ENCODE results near the gene BORCS6.
A peak's percentile ranks its signal among the peaks of the same experiment; 100 is the strongest.

Gene BORCS6

DNA sequence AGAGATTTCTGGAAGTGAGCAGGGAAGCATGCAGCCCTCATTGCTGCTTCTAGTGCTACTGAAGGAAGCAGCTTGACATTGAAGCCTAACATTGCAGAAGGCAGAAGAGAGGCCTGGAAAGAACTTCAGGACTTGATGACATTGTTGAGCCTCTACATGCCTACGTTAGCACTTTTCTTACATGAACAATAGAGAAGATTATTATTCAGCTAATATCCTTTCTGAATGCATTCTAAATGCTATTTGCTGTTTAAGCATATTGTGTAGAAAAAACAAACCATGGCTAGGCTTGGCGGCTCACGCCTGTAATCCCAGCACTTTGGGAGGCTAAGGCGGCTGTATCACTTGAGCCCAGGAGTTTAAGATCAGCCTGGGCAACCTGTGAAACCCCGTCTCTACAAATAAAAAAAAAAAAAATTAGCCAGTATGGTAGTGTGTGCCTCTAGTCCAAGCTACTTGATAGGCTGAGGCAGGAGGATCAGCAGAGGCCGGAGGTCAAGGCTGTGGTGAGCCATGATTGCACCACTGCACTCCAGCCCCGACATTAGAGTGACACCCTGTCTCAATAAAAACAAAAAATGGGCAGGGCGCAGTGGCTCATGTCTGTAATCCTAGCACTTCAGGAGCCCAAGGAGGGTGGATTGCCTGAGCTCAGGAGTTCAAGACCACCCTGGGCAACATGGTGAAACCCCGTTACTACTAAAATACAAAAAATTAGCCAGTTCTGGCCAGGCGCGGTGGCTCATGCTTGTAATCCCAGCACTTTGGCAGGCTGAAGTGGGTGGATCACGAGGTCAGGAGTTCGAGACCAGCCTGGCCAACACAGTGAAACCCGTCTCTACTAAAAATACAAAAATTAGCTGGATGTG is 22.6 kb upstream of the BORCS6 start:
- no peak for FAIRE-seq
- no peak for DNase-seq (ENCODE audit: low spot score)

DNA sequence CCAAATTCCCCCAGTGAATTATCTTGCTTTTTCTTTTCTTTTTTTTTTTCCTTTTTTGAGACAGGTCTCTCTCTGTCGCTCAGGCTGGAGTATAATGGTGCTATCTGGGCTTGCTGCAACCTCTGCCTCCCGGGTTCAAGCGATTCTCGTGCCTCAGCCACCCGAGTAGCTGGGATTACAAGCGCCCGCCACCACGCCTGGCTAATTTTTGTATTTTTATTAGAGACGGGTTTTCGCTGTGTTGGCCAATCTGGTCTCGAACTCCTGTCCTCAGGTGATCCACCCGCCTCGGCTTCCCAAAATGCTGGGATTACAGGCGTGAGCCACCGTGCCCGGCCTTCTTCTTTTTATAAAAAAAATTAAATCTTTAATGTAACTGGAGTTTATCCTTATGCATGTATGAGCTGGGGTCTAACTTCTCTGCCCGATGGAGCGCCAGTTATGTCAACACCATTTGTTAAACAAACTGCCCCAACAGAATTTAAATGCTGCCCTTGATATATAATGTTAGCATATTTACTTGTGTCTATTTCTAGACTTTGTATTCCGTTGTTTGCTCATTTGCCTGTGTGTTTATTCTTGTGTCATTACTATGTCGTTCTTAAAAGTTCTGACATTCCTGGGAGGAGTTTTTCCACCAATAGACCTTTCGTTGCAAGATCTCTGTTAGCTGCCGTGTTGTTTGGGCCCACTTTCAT is 20.9 kb upstream of the BORCS6 start:
- FAIRE-seq, result no peak
- DNase-seq (ENCODE audit: low spot score), result no peak

DNA sequence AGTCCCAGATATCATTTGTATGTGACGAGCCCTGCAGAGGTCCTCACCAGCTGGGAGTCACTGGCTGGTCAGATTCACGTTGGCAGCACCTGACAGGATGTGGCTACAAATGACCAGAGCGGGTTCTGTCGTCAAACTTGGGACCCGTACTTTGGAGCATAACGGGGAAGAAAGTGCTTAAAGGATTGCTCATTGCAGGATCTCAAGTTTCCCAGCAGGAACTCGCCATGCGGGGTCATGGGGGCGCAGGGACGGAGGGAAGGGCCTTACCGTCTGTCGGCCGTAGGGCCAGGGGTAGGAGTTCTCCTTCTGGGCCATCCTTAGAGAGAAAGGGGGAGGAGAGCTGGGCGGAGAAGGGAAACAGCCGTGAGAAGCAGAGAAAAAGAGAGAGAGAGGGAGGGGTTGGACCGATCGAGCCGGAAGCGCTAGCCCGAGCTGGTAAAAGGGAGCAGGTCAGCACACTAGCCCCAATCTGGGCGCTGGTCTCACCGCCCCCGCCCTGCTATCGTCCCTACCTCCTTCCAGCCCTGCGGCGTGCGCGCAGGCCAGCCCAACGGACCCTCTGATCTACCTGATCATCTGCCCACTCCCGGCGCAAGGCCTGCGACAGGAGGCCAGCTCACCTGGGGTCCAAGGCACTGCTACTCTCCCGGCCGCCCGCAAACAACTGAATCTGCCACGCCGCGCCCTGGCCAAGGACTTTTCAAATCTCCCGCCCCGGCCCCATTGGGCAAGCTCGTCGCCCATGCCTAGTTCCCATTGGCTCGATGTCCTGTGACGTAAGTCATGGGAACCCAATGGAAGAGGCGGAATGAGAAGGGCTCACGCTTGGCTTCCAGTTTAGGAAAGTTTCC is 20.2 kb upstream of the BORCS6 start, which contains the start of gene AURKB:
AURKB (minus strand) TSS at position 669 of the 854 bp plus-strand sequence; CDS start at position 318, 351 bp downstream.
- peak; percentile 86 for DNase-seq (ENCODE audit: low spot score)
- peak; percentile 87 for FAIRE-seq

DNA sequence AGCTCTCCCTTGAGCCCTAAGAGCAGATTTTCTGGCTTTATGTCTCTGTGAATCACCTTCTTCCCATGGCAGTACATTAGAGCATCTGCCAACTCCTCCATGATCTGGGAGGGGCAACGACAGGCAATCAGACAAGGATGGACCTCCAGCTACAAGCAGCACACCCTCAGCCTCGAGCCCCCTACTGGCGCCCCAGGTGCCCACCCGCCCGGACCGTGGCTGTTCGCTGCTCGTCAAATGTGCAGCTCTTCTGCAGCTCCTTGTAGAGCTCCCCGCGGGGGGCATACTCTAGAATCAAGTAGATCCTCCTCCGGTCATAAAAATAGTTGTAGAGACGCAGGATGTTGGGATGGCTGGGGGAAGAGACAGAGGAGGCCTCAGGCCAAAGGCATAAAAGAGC is 16.6 kb upstream of the BORCS6 start:
- no peak for FAIRE-seq
- DNase-seq (ENCODE audit: low spot score), result no peak

DNA sequence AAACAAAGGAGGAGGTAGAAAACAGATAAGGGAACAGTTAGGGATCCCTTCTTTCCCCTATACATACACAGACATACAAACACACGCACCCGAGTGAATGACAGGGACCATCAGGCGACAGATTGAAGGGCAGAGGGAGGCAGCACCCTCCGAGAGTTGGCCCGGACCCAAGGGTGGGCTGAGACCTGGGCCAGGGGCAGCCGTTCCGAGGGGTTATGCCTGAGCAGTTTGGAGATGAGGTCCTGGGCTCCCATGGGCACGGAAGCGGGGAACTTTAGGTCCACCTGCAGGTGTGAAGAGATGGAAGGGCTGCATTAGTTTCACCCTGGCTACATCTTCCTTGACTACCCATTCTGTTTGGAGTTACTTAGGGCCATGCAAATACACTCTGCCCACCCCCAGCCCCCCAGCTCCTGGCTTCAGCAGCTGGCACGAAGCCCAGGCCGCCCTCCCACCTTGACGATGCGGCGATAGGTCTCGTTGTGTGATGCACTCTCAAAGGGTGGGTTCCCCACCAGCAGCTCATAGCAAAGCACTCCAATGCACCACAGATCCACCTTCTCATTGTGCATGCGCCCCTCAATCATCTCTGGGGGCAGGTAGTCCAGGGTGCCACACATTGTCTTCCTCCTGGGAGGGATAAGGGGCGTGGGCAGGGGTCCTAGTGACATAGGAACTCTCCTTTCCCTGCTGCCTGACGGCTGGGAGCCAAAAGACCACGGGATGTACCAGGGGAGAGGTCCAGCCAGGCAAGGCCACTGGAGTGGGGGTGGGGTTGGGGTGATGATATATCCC is 15.0 kb upstream of the BORCS6 start:
- FAIRE-seq, result no peak
- DNase-seq (ENCODE audit: low spot score), result no peak

DNA sequence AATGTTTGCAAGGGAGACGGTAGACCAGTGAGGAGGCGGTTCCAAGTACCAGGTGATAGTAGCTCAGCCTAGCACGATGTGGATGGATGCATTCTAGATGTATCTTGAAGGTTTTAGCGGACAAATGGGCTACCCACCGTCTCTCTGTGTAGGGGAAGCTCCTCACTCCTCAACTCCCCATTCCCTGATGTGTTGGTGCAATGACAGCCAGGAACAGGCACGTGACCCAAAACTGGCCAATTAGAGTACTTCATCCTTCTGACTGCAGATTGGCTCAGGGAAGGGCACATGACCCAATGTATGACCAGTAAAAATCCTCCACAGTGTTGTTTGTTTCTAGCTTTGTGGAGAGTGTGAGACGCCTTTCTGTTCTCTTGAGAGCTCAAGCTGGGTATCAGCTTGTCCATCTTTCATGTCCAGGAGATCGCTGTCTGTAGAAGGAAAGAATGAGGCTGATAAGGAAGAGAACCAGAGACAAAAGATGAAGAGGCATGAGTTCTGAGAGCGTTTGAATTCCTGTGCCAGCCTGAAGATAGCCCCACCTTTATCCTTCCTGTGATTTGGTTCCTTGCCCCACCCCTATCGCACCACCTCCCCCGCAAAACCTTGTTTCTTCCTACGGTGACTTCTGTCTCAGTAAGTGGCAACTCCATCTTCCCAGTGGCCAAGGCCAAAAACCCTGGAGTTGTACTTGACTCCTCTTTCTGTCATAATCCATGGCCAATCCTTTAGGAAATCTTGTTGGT is 2.3 kb upstream of the BORCS6 start:
- no peak for FAIRE-seq
- DNase-seq (ENCODE audit: low spot score), result peak; percentile 64

DNA sequence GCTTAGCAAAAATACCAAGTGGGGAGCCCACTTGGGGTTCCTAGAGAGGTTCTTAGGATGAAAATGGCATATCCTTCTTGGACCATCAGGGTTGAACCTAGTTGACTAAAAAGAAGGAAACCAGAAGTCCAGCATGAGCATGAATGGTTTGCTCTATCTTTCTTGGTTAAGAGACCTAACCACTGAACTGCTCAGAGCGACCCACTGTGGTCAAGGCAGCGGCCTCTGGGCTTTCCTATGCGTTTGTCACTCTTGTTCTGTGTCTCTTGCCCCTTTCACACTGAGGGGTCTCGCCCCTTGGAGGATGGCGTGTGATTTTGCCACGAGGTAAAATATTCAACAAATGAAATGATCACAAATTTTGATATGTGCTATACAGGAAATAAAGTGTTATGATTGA is 526 bp upstream of the BORCS6 start:
- no peak for FAIRE-seq

DNA sequence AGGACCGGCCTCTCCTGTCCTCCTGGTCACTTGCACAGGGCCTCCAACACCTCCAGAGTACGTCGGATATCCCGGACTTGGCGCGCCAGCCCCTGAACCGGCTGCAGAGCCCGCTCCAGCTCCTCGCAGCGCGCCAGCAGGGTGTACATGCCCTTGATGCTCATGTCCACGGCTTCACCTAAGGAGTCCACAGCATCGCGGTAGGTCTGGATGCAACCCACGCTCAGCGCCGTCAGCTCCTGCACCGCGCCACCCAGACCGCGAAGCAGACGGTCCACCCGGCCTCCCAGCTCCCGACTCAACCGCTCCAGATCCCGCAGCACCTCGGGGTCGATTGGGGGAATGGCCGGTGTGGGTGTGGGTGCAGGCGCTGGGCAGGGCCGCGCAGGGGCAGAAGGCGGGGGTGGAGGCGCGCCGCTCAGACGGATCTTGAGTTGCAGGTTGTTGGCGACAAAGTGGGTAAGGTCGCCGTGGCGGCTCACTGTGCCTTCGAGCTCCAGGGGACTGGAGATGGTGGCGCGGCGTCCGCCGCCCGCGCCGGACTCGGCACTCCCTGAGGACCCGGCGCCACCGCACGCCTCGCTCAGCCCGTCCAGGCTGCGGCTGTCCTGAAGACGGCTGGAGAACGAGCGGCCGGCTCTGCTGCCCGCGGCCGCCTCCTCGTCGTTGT is 804 bp downstream of the BORCS6 start:
- FAIRE-seq (no peak), DNase-seq (ENCODE audit: low spot score) (no peak)

More for the DNA sequence above, 526 bp upstream of the BORCS6 start:
- no peak for DNase-seq (ENCODE audit: low spot score)

DNA sequence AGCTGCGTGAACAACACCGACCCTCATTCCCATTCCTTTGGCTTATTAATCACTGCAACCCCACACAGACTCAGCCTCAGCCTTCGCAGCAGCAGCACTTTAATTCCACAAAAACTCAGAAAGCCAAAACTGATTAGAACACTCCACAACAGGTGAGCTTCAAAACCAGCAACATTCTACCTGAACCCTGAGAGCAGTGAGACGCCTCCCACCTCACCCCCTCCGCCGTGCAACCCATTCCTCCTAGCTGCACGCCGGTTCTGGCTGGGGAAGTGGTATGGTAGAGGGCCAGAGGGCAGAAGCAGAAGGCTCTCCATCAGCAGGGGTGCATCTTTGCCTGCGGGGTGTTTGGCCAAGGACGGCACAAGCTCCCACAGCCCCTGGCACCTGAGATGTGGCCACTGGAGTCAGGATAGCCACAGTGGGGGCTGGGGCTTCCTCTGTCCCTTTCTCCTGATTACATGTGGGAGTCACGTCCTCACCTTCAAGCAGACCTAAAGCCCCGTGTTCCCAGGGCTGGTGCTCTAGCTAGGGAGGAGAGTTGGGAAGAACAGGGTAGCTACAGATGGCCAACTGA is 1.6 kb downstream of the BORCS6 start:
- FAIRE-seq (no peak), DNase-seq (ENCODE audit: low spot score) (no peak)

DNA sequence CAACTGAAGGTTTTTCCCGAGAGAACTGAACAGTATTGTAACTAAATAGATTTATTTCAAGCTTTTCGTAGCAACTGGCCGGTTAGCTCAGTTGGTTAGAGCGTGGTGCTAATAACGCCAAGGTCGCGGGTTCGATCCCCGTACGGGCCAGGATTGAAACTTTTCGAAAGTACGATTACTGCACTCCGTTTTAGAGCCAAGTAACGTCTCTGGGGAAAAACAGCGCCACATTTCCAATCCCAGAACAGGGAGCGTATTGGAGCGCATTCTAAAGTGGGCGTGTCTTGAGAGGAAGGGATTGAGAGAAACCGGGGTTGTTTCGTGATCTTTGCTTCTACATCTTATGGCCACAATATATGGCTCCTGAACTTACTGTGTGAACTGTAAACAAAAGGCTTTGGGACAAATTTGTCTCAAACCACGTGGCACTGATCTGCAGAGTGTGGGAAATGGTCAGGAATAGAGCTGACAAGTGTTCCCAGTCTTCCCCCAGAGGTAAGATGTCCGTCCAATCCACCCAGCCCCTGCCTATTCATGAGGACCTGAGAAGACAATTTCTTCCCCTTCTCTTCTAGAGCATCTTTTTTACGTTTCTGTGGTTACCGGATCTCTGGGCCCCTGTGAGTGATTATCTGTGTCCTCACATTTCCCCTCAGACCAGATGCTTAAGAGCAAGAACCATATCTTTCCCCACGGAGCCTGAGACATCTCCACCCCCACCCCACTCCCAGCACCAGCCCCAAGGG is 2.3 kb downstream of the BORCS6 start:
- FAIRE-seq (peak; percentile 94), DNase-seq (ENCODE audit: low spot score) (peak; percentile 99)

DNA sequence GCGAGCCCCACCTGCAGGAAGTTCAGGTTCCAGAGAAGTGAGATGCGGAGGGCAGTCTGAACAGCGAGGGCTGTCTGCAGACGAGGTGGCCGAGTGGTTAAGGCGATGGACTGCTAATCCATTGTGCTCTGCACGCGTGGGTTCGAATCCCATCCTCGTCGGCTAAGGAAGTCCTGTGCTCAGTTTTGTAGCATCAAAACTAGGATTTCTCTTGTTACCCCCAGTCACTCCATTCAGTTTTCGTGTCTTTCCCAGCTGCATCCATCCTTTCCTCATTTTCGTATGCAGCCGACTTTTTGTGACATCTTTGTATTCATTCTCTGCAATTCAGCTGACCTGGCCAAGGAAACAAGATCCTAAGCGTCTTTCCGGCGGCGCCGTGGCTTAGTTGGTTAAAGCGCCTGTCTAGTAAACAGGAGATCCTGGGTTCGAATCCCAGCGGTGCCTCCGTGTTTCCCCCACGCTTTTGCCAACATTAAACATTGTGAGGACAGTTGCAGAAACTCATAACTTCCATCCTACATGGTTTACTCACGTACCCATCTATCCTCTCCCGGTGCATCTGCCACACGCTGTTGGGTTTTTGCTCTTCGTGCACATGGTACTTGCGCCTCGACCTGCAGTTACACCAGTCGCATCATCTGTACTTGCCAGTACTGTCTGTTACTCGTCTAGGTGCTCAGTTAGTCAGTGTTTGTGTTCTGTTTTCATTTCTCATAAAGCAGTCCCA is 3.0 kb downstream of the BORCS6 start:
- peak; percentile 98 for DNase-seq (ENCODE audit: low spot score)
- FAIRE-seq, result peak; percentile 65

DNA sequence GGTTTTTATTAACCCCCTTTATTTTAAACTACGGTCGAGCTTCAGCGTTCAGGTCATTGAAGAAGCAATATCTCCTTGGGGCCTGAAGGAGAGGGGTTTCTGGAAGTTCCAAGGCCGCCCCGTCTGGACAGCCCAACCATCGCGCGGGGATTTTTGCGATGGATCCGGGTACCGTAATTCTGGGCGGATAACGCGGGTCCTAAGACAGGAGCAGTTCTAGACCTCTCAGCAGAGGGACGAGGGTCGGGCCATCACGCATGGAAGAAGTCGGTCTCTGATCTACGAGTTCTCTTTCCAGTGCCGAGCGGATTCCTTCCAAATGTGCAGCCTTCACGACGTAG is 3.6 kb downstream of the BORCS6 start:
- FAIRE-seq (no peak), DNase-seq (ENCODE audit: low spot score) (no peak)

DNA sequence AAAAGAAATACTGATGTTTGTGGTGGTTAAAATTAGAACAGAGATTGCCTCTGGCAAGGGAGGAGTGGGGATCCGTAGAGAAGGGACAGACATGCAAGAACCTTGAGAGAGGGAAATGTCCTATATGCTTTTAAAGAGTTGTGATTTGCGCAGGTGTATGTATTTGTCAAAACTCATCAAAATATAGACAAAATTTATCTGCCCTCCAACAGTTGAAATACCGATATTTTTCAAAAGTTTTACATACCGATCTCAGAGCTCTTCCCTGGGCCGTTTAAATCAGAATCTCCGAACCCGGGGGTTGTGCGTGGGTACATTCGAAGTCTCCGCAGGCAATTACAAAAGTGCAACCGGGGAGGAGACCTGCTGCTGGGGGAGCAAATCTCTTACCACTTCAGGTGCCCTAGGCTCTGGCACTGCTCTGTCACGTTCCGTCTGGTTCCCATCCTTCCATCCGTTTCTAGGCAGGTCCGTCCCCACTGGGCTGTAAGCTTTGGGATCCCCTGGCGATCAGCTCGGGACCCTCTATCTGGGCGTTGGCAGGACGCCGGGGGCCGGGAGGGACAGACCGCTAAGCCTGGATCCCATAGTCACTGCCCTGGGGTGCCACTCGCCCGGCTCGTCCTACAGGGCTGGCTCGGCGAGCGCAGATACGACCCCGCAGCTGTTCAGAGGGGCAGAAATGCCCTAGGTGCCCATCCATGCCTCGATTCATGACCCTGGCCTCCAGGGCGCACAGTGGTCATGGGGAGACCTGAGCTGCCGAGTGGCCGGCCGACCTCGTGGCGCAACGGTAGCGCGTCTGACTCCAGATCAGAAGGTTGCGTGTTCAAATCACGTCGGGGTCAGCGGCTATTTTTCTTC is 4.2 kb downstream of the BORCS6 start:
- FAIRE-seq, result no peak
- DNase-seq (ENCODE audit: low spot score), result peak; percentile 72

DNA sequence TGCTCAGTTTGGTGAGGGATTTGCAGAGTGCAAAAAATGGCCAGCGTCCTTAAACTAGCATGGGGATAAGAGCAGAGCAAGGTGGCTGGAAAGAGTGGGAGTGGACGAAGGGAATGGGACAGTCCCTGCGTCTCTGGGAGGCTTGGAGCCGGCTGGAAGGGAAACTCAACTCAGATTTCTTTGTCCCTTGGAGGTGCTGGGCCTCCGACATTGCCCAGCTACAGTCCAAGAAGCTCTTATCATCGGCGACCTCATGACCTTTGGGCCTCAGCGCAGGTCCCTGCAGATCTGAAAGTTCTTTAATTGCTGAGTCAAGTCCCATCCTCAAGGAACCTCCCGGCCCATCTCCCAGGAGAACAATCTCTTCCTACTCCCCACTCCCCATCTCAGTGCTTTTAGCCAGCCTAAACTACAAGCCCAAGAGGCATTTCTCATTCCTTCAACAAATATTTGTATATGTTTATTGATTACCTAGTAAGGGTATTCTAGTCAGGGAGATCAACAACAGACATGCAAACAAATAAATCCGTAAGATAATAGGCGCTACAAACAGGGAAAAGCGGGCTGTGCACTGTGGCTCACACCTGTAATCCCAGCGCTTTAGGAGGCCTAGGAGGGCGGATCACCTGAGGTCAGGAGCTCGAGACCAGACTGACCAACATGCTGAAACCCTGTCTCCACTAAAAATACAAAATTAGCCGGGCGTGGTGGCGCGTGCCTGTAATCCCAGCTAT is 12.8 kb downstream of the BORCS6 start:
- DNase-seq (ENCODE audit: low spot score) (no peak), FAIRE-seq (no peak)

DNA sequence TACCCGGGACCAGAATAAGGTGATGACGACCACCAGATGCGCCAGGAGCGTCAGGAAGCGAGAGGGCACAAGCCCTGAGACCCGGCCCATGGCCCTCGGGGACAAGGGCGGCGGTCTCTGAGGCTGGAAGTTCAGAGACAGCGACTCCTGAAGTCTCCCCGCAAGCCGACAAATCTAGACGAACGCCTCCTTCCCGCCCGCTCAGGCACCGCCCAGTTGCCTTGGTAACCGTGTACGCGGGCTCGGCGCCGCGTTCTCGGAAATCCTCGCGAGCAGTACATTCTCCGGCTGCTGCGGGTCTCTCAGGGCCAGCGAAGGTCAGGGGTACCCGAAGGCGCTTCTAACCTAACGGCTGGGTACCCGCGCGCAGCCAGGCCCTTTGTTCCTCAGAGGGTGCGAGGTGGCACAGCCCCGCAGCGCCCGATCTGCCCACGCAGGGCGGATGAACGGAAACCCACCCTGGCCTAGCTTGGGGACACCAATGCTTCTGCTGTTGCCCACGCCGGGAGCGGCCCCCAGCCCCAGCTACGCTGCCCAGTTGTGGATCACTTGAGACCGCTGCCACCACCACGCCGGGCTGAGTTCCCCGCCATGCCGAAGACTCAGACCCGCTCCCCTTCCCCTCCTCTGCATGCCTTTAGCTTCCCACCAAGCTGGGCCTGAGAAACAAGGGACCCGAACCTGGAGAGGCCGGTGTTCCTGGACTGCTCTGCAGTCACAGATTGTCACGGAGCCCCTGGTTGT is 13.6 kb downstream of the BORCS6 start, which contains the start of gene TMEM107:
TMEM107 (minus strand) TSS at position 184 of the 744 bp plus-strand sequence; CDS start at position 90, 94 bp downstream.
- DNase-seq (ENCODE audit: low spot score) (peak; percentile 70), FAIRE-seq (no peak)
